Progenitor cell of endocrine pancreas (in vitro differentiated cells): ENCODE results near the gene RIBC1. TPM values are rescaled to one million over a fixed set of nuclear protein-coding genes. Genes with fewer than 3 reads are reported as not detected.

Source experiments
- DNase-seq: peaks from one replicate; pipeline ENCODE4 v3.0.0; 2021; ENCODE audit warnings: low spot score; ENCODE audit not compliant: unreplicated experiment
- H3K27ac Mint-ChIP-seq: 2 replicates; pipeline ENCODE4 v1.8.0; 2021; ENCODE audit warnings: mild to moderate bottlenecking, moderate library complexity, mixed read lengths
- H3K27me3 Mint-ChIP-seq: 2 replicates; pipeline ENCODE4 v1.8.0; 2021; ENCODE audit warnings: mixed read lengths
- H3K36me3 Mint-ChIP-seq: 2 replicates; pipeline ENCODE4 v1.8.0; 2022; ENCODE audit warnings: mixed read lengths; ENCODE audit not compliant: insufficient read depth
- H3K4me1 Mint-ChIP-seq: 2 replicates; pipeline ENCODE4 v1.8.0; 2021; ENCODE audit warnings: low read depth, mixed read lengths
- H3K4me3 Mint-ChIP-seq: 2 replicates; pipeline ENCODE4 v1.8.0; 2021; ENCODE audit warnings: low read depth, mild to moderate bottlenecking, moderate library complexity, mixed read lengths
- H3K9me3 Mint-ChIP-seq: 2 replicates; pipeline ENCODE4 v1.8.0; 2021; ENCODE audit warnings: low read depth, mixed read lengths
- CTCF ChIP-seq: fragments of 200-600 bp; sonication (generic); IDR thresholded peaks from one replicate; pipeline ENCODE4 v1.5.0; 2021; ENCODE audit warnings: antibody characterized with exemption, mild to moderate bottlenecking; ENCODE audit not compliant: unreplicated experiment
- total RNA-seq: library from RNA; stranded (reverse); gene quantifications from 2 replicates; pipeline ENCODE4 v1.2.1, GENCODE V29; 2021

The RIBC1 gene
- total RNA-seq, 1 donor from 2014 or later, result 3.4 TPM

DNA sequence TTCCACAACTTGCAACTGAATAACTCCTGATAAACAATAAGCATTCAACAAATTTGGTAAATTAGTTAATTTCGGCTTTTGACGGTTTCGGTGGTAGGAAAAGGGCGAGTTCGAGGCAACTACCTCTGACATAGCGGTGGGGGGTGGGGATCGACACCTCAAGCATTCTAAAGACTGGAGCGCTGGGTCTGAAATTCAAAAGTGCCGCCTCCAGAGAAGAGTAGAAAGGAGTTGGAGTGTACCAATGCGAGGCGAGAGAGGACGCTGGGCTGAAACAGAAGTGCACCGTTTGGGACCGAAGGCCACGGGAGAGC, 944 bp upstream of the RIBC1 start:
- TF ChIP-seq CTCF, result no peak
- H3K4me1 Mint-ChIP-seq, result peaks cover 15% of the 10 kb centered on the region
- peaks cover 7% of the 10 kb centered on the region for H3K36me3 Mint-ChIP-seq
- peak overlapping the region; percentile 94 for H3K4me3 Mint-ChIP-seq
- peaks cover 15% of the 10 kb centered on the region for H3K9me3 Mint-ChIP-seq
- peak overlapping the region; percentile 97 for H3K27ac Mint-ChIP-seq
- DNase-seq, result no peak
- H3K27me3 Mint-ChIP-seq, result no peaks in the 10 kb centered on the region

- peak within 1 kb of the TSS; percentile 94 for H3K4me3 Mint-ChIP-seq
- peak; percentile 89 for DNase-seq
- no peak for TF ChIP-seq CTCF
- peaks cover 7% of the 10 kb centered on the region for H3K36me3 Mint-ChIP-seq
- H3K27me3 Mint-ChIP-seq, result no peaks in the 10 kb centered on the region
- H3K27ac Mint-ChIP-seq, result peak within 1 kb of the TSS; percentile 97
- peaks cover 15% of the 10 kb centered on the region for H3K4me1 Mint-ChIP-seq
- peaks cover 15% of the 10 kb centered on the region for H3K9me3 Mint-ChIP-seq
Measured at GRCh38 chrX:53422086-53422860, 400 bp upstream of the RIBC1 start, which contains the start of gene SMC1A. Gene SMC1A, minus strand, starts transcription at chrX:53422654. Its CDS starts 54 bp downstream, at chrX:53422600.

- Mint-ChIP-seq H3K27ac (no peak overlapping the region), H3K4me1 (peaks cover 3% of the 10 kb centered on the region), H3K36me3 (peaks cover 6% of the 10 kb centered on the region), H3K4me3 (no peak overlapping the region), H3K27me3 (no peaks in the 10 kb centered on the region), H3K9me3 (peaks cover 13% of the 10 kb centered on the region)
- DNase-seq, result no peak
- no peak for TF ChIP-seq CTCF
Measured at GRCh38 chrX:53429755-53430154, 7.1 kb downstream of the RIBC1 start.

DNA sequence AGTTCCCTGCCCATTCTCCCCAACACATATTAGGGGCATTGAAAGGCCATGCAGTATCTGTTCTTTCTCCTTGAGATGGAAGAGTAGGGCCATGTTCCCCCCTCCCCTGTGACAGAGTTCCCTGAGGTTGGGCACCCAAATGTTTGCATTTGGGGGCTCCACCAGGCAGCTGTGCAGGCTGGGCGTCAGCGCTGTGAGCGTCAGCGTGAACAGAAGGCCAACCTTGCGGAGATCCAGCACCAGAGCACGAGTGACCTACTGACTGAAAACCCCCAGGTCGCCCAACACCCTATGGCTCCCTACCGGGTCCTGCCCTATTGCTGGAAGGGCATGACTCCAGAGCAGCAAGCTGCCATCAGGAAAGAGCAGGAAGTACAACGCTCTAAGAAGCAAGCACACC, 7.6 kb downstream of the RIBC1 start:
- H3K36me3 Mint-ChIP-seq, result peaks cover 6% of the 10 kb centered on the region

More for the DNA sequence above, 7.6 kb downstream of the RIBC1 start:
- no peak for DNase-seq
- Mint-ChIP-seq H3K4me1 (peaks cover 3% of the 10 kb centered on the region), H3K4me3 (no peak overlapping the region), H3K27me3 (no peaks in the 10 kb centered on the region), H3K27ac (no peak overlapping the region), H3K9me3 (peaks cover 10% of the 10 kb centered on the region)
- no peak for TF ChIP-seq CTCF
